ENCODE measurements around the gene FLT1. TPM values are rescaled to one million over a fixed set of nuclear protein-coding genes. Genes with fewer than 3 reads are reported as not detected.
A peak's percentile ranks its signal among the peaks of the same experiment; 100 is the strongest.

The FLT1 gene, protein sequence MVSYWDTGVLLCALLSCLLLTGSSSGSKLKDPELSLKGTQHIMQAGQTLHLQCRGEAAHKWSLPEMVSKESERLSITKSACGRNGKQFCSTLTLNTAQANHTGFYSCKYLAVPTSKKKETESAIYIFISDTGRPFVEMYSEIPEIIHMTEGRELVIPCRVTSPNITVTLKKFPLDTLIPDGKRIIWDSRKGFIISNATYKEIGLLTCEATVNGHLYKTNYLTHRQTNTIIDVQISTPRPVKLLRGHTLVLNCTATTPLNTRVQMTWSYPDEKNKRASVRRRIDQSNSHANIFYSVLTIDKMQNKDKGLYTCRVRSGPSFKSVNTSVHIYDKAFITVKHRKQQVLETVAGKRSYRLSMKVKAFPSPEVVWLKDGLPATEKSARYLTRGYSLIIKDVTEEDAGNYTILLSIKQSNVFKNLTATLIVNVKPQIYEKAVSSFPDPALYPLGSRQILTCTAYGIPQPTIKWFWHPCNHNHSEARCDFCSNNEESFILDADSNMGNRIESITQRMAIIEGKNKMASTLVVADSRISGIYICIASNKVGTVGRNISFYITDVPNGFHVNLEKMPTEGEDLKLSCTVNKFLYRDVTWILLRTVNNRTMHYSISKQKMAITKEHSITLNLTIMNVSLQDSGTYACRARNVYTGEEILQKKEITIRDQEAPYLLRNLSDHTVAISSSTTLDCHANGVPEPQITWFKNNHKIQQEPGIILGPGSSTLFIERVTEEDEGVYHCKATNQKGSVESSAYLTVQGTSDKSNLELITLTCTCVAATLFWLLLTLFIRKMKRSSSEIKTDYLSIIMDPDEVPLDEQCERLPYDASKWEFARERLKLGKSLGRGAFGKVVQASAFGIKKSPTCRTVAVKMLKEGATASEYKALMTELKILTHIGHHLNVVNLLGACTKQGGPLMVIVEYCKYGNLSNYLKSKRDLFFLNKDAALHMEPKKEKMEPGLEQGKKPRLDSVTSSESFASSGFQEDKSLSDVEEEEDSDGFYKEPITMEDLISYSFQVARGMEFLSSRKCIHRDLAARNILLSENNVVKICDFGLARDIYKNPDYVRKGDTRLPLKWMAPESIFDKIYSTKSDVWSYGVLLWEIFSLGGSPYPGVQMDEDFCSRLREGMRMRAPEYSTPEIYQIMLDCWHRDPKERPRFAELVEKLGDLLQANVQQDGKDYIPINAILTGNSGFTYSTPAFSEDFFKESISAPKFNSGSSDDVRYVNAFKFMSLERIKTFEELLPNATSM (N-terminal part only)
- total RNA-seq, result 10 to 100 TPM in 1 of 2 donors, 1 to 10 TPM in 1; 3.0 to 12.7 TPM

DNA sequence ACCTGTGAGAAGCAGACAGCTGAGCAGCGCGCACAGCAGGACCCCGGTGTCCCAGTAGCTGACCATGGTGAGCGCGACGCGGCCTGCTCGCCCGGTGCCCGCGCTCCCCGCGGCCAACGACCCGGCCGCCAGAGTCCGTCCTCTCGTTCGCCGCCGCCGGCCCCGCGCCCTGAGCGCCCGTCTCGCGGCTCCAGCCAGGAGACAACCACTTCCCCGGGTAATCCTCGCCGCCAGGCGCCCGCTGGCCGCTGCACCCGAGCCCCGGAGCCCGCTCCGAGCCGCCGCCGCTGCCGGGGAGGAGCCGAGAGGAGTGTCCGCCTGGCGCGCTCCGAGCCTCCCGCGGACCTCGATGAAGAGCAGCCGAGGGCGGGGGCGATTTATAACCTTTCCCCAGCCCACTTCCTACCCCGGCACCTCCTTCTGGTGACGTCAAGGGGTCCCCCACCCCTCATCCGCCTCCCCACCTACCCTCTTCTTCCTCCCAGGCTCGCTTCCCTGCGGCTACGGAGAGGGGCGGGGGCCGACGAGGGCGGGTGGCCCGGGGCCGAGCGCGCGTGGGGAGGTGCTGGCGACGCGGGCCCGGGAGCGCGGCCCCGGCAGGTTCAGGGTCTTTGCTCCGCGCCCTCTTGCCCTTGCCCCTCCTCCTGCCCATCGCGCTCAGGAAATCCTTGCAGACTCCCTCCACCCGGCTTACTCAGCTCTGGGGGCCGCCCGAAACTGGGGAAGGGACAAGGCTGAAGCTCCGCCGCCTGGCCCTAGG lies at the start of gene FLT1:
Gene FLT1, minus strand, starts transcription at position 351 of the 760 bp plus-strand sequence. Its CDS starts 285 bp downstream, at position 66.
- Mint-ChIP-seq H3K9me3 (no peaks in the 10 kb centered on the region), H3K27ac (no peak within 1 kb of the TSS), H3K4me1 (no peaks in the 10 kb centered on the region), H3K4me3 (peak within 1 kb of the TSS; percentile 63), H3K27me3 (peaks cover 46% of the 10 kb centered on the region), H3K36me3 (ENCODE audit: low read depth) (peaks cover 13% of the 10 kb centered on the region)
- peak; percentile 36 for ATAC-seq (replicated peaks)

DNA sequence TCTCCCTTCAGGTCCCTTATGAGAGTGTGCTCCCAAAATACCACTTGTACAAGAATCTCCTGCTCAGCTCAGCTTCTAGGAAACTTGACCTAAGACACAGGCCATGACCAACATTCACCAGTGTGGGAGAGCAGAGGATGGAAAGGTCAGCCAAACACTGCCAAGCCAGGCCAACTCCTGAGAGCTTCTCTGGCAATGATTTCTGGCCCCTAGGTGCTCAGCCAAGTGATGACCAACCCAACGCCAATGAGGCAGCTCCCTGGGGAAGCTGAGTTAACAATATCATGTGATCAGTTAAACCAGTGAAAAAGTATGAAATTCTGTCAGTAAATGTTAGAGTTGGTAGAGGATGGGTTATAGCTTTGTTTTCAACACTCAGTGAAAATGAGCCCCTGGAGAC lies 49.1 kb upstream of the FLT1 start:
- H3K9me3 Mint-ChIP-seq, result peaks cover 12% of the 10 kb centered on the region
- peaks cover 33% of the 10 kb centered on the region for H3K27me3 Mint-ChIP-seq
- H3K4me3 Mint-ChIP-seq, result no peak overlapping the region
- no peaks in the 10 kb centered on the region for H3K36me3 Mint-ChIP-seq (ENCODE audit: low read depth)
- no peak for ATAC-seq (replicated peaks)
- H3K27ac Mint-ChIP-seq, result no peak overlapping the region
- H3K4me1 Mint-ChIP-seq, result peaks cover 8% of the 10 kb centered on the region

DNA sequence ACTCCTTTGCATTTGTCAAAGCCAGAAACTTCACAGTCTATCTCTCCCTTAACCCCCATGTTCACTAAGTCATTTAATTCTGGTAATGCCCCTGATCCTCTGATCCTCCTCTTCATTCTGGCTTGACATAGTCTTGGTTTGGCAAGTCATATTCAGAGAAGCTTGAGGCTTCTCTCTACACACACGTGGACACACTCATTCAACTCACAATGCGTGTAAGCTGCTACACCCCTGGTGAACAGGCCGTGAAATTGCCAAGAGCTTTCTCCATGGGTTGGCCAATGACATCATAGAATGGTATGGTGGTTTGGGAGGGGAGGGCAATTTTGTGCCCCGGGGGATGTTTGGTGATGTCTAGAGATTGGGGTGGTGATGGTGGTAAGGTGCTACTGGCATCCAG lies 47.9 kb upstream of the FLT1 start:
- Mint-ChIP-seq H3K4me1 (peaks cover 8% of the 10 kb centered on the region), H3K27ac (peak overlapping the region; percentile 44), H3K27me3 (peaks cover 27% of the 10 kb centered on the region), H3K36me3 (ENCODE audit: low read depth) (no peaks in the 10 kb centered on the region), H3K4me3 (peak overlapping the region; percentile 2), H3K9me3 (peaks cover 12% of the 10 kb centered on the region)
- ATAC-seq (replicated peaks), result peak; percentile 28

DNA sequence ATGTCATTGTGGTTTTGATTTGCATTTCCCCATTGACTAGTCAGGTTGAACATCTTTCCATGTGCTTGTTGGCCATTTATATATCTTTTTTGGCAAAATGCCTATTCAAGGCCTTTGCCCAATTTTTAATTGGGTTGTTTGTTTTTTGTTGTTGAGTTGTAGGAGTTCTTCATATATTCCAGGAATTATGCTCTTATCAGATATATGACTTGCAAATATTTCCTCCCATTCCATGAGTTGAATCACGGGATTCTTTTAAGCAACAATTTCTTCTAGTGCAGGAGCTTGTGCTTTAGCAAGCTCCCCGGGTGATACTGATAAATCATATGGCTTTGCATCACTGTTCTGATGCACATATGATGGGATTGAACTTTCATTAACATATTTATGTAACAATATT lies 47.0 kb upstream of the FLT1 start:
- H3K4me3 Mint-ChIP-seq, result no peak overlapping the region
- peaks cover 12% of the 10 kb centered on the region for H3K9me3 Mint-ChIP-seq
- H3K36me3 Mint-ChIP-seq (ENCODE audit: low read depth), result no peaks in the 10 kb centered on the region
- H3K27me3 Mint-ChIP-seq, result peaks cover 27% of the 10 kb centered on the region
- no peak for ATAC-seq (replicated peaks)
- H3K27ac Mint-ChIP-seq, result peak overlapping the region; percentile 89
- peaks cover 8% of the 10 kb centered on the region for H3K4me1 Mint-ChIP-seq

DNA sequence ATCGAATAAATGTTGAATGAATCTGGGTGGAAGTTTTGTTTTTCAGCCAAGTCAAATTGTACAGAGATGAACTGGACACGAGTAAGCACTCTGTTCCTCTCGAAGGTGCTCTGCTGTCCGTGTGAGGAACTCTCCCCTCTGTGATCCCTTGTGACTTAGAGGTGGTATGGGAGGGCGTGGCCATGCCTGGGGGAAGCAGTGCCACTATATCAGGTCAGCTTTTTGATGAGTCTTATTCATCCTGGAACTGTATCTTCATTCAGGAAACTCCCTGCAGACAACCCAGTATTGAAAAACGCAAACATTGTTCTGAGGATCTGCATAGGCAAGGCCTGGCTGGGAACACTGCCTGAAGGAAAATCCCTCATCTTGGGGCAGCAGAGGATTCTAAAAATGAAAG lies 45.7 kb upstream of the FLT1 start:
- ATAC-seq (replicated peaks), result peak; percentile 77
- Mint-ChIP-seq H3K9me3 (peaks cover 12% of the 10 kb centered on the region), H3K27ac (peak overlapping the region; percentile 89), H3K4me3 (peak overlapping the region; percentile 54), H3K27me3 (peaks cover 38% of the 10 kb centered on the region), H3K36me3 (ENCODE audit: low read depth) (no peaks in the 10 kb centered on the region), H3K4me1 (peaks cover 8% of the 10 kb centered on the region)

DNA sequence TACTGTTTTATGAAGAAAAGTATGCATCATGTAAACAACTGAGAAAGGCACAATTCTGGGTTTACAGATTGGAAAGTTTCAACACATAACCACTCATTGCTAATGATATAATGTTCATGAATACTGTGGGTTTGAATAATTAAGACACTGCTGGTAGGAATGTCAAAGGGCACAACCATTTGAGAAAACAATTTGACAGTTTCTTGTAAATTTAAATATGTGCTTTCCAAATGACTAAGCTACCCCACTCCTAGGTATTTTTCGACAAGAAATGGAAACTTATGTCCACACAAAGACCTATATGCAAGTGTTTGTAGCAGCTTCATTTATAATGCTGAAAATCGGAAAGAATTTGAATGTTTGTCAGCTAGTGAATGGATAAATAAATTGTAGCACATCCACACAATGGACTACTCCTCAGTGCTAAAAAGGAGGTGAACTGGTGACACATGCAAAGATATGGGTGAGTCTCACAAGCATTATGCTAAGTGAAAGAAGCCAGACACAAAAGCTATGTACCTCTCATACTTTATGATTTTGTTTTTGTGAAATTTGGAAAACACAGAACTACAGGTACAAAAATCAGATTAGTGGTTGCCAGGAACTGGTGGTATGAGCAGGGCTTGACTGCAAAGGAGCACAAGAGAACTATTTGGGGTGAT lies 44.8 kb upstream of the FLT1 start:
- peak overlapping the region; percentile 54 for H3K4me3 Mint-ChIP-seq
- peaks cover 12% of the 10 kb centered on the region for H3K9me3 Mint-ChIP-seq
- peak; percentile 39 for ATAC-seq (replicated peaks)
- H3K27ac Mint-ChIP-seq, result peak overlapping the region; percentile 89
- H3K36me3 Mint-ChIP-seq (ENCODE audit: low read depth), result no peaks in the 10 kb centered on the region
- peaks cover 41% of the 10 kb centered on the region for H3K27me3 Mint-ChIP-seq
- H3K4me1 Mint-ChIP-seq, result peaks cover 8% of the 10 kb centered on the region

DNA sequence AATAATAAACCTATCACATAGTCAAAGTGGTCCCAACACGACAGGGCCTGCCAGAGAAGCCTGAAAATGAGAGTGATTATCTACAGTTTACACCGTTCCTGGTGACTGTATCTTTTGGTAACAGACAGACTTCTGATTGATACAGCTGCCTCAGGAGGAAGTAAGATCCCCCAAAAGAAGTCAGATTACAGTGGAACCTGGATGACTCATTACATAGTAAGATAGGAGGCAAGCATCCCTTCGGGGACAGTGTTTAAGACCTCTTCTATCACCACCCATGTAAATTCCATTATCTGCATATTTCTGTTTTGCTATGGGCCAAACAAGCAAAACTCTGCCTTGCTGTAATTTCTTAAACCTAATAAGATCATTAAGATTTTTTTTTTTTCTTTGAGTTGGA lies 44.0 kb upstream of the FLT1 start:
- Mint-ChIP-seq H3K9me3 (peaks cover 10% of the 10 kb centered on the region), H3K4me3 (peak overlapping the region; percentile 54), H3K27ac (peak overlapping the region; percentile 89), H3K27me3 (peaks cover 39% of the 10 kb centered on the region), H3K4me1 (peaks cover 8% of the 10 kb centered on the region), H3K36me3 (ENCODE audit: low read depth) (no peaks in the 10 kb centered on the region)
- ATAC-seq (replicated peaks), result no peak

DNA sequence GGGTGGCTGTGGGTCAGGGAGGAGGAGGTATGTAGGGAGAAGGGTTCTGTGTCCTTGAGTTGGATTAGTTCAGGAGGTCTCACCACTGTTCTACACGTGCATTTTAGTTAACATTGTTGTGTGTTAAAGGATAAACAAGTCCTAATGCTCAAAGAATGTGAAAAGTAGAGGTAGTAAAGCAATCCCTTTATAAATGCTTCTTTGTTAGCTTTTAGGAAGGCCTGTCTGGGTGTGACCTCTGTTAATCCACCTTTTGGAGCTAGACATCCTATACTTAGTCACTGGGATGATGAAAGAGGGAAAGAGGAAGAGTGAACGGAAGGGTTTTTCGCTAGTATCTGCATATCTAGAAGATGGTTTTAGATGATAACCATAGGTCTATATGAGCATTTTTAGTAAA lies 42.2 kb upstream of the FLT1 start:
- ATAC-seq (replicated peaks), result no peak
- peaks cover 8% of the 10 kb centered on the region for H3K4me1 Mint-ChIP-seq
- no peak overlapping the region for H3K4me3 Mint-ChIP-seq
- H3K36me3 Mint-ChIP-seq (ENCODE audit: low read depth), result no peaks in the 10 kb centered on the region
- H3K27ac Mint-ChIP-seq, result no peak overlapping the region
- no peaks in the 10 kb centered on the region for H3K9me3 Mint-ChIP-seq
- peaks cover 30% of the 10 kb centered on the region for H3K27me3 Mint-ChIP-seq

DNA sequence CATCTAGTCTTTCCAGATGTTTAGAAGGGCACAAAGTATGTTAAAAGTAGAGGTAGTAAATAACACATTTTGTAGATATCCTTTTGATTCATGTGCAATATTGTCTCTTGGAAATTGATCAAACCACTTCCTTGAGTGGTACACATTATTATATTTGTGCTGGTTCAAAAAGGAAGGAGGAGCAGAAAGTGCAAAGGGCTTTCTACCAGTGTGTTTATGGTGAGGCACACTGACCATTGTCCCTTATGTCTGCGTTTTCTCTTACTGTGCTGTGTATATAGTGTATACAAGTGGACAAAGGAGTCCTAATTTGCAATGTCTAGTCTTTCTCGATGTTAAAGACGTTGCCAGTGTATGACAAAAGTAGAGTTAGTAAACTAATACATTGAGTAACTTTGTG lies 41.4 kb upstream of the FLT1 start:
- no peak for ATAC-seq (replicated peaks)

DNA sequence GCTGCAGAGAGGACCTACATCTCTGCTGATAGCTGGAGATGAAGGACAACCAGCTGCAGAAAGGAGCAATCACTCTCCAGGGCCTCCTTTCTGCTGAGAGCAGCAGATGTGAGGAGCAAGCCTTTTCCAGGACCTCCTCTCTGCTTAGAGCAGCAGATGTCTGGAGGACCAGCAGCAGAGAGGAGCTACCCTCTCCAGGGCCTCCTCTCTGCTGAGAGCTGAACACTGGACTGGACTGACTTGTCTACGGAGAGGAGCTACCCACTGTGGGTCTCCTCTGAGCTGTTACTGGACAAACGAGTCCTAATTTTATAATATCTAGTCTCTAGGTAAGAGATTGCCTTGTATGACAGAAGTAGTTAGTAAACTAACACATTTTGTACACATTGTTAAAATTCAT lies 40.8 kb upstream of the FLT1 start:
- no peak for ATAC-seq (replicated peaks)
- H3K4me1 Mint-ChIP-seq, result peaks cover 8% of the 10 kb centered on the region
- no peak overlapping the region for H3K27ac Mint-ChIP-seq
- H3K36me3 Mint-ChIP-seq (ENCODE audit: low read depth), result no peaks in the 10 kb centered on the region
- no peak overlapping the region for H3K4me3 Mint-ChIP-seq
- peaks cover 27% of the 10 kb centered on the region for H3K27me3 Mint-ChIP-seq
- H3K9me3 Mint-ChIP-seq, result no peaks in the 10 kb centered on the region

More for the DNA sequence above, 41.4 kb upstream of the FLT1 start:
- Mint-ChIP-seq H3K36me3 (ENCODE audit: low read depth) (no peaks in the 10 kb centered on the region), H3K27me3 (peaks cover 27% of the 10 kb centered on the region), H3K27ac (no peak overlapping the region), H3K4me3 (no peak overlapping the region), H3K9me3 (no peaks in the 10 kb centered on the region), H3K4me1 (peaks cover 8% of the 10 kb centered on the region)

DNA sequence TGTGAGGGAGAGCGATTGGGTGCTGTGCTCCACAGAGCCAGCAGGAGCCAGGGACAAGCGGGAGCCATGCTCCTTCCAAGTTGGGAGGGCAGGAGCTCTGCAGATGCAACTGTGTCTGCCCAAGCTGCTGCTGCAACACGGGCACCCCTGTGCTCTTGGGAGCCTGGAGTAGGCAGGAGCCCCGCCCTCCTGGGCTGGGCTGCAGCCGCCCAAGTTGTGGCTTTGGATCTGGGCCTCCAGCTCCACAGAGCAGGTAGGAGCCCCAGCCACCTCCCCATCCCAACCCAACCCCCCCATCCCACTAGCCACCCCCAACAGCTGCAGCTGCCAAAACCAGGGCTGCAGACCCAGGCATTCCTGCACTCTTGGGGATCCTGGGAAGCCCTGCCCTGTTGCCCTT lies 39.9 kb upstream of the FLT1 start:
- no peak overlapping the region for H3K27ac Mint-ChIP-seq
- H3K27me3 Mint-ChIP-seq, result peaks cover 27% of the 10 kb centered on the region
- H3K36me3 Mint-ChIP-seq (ENCODE audit: low read depth), result no peaks in the 10 kb centered on the region
- no peaks in the 10 kb centered on the region for H3K4me1 Mint-ChIP-seq
- no peak for ATAC-seq (replicated peaks)
- no peak overlapping the region for H3K4me3 Mint-ChIP-seq
- H3K9me3 Mint-ChIP-seq, result no peaks in the 10 kb centered on the region

DNA sequence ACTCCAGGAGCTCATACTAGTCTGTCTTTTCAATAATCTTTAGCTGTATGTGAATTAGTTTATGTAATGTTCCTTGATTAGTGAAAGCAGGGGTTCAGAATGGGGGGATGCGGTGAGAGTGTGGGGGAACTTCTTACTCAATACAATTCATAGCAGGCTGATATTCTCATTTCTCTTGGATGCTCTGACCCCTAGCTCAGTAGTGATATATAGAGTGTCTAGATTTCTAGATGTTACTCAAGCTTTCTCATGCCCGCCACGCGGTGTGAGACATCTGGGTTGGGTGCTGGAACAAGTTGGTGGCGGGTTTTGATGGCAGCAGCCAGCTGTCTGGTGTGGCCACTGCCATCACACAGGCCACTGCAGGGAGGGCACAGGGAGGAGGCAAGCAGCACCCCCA lies 39.3 kb upstream of the FLT1 start:
- Mint-ChIP-seq H3K4me3 (no peak overlapping the region), H3K4me1 (no peaks in the 10 kb centered on the region), H3K9me3 (no peaks in the 10 kb centered on the region), H3K36me3 (ENCODE audit: low read depth) (no peaks in the 10 kb centered on the region), H3K27me3 (peaks cover 28% of the 10 kb centered on the region), H3K27ac (no peak overlapping the region)
- ATAC-seq (replicated peaks), result peak; percentile 52

DNA sequence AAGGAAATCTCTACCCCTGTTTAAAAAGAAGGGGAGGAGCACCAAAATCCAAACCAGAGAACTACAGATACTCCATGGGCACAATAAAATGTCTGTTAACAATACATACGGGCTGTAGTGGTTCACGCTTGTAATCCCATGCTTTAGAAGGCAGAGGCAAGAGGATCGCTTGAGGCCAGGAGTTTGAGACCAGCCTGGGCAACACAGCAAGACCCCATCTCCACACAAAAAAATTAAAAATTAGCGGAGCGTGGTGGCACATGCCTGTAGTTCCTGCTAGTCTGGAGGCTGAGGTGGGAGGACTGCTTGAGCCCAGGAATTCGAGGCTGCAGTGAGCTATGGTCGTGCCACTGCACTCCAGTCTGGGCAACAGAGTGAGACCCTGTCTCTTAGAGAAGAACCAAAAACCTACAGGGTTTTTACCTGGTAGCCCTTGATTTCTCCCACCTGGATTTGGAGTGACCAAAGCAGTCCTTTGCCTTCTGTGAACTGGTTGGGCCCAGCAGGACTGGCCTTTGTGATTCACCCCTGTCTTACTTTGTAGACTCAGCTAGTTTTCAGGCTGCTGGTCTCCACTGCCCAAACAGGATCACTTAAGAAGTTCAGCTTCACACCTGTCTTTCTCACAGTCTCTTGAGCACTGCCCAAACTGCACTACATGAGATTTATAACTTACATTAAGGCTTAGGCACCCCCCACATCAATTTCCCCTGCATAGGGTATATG lies 38.7 kb upstream of the FLT1 start:
- Mint-ChIP-seq H3K4me1 (no peaks in the 10 kb centered on the region), H3K27me3 (peaks cover 33% of the 10 kb centered on the region), H3K4me3 (no peak overlapping the region), H3K27ac (no peak overlapping the region), H3K36me3 (ENCODE audit: low read depth) (no peaks in the 10 kb centered on the region), H3K9me3 (no peaks in the 10 kb centered on the region)
- ATAC-seq (replicated peaks), result no peak

Data from activated T-helper 17 cell treated with anti-CD3 and anti-CD28 coated beads, Interleukin-2, amount 50 U/mL, for 72 hours (primary cell).